ENCODE measurements around the gene TSPAN17.

DNA sequence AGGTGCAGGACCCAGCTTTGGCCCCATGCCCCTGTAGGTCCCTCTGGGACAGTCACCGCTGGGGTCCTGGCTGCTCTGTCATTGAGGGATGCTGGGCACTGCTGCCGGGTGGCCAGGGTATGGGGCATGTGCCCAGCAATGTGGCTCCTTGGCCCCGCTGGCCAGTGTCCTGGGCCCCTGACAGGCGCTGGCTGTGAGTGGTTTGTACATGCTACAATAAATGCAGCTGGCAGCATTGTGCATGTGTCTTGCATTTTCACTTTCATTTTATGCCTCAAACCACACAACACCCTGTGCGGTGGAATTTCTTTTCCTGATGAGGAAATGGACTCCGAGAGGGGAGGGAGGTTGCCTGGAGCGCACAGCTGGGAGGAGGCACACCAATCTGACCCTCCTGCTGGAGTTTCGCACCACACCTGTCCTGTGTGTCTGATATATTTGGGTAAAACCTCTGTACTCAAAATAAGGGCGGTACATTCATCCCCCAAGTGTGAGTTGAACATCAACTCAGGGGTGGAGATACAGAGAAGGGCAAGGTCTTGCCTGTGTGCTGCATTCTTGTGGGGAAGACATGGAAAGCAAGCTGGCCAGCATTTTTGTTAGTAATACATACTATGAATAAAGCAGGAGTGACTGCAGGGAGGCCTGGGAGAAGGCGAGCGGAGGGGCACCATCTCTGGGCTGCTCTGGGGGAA lies 11.7 kb downstream of the TSPAN17 start:
- TF ChIP-seq, protein P1, sequence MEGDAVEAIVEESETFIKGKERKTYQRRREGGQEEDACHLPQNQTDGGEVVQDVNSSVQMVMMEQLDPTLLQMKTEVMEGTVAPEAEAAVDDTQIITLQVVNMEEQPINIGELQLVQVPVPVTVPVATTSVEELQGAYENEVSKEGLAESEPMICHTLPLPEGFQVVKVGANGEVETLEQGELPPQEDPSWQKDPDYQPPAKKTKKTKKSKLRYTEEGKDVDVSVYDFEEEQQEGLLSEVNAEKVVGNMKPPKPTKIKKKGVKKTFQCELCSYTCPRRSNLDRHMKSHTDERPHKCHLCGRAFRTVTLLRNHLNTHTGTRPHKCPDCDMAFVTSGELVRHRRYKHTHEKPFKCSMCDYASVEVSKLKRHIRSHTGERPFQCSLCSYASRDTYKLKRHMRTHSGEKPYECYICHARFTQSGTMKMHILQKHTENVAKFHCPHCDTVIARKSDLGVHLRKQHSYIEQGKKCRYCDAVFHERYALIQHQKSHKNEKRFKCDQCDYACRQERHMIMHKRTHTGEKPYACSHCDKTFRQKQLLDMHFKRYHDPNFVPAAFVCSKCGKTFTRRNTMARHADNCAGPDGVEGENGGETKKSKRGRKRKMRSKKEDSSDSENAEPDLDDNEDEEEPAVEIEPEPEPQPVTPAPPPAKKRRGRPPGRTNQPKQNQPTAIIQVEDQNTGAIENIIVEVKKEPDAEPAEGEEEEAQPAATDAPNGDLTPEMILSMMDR (conservative IDR thresholded peaks at IDR 0.05 in 1 of 2, IDR thresholded peaks at IDR 0.05 in 1 of 2; ENCODE audit: low read depth in 1 of 2, low read length in 2 of 2): no peak
- TF ChIP-seq EZH2 (IDR thresholded peaks at IDR 0.05; ENCODE audit: low read length, missing control alignments): no peak

Data from fibroblast of lung (primary cell).